ENCODE data around the gene DDX1. TPM values are rescaled to one million over a fixed set of nuclear protein-coding genes. Genes with fewer than 3 reads are reported as not detected.

Gene DDX1
- total RNA-seq, 3 donors from 2014 or later = 70.7 to 96.7 (median 72.4) TPM

- Histone ChIP-seq H3K9me3 (no peaks in the 10 kb centered on the region), H3K4me1 (ENCODE audit: low read depth) (peaks cover 12% of the 10 kb centered on the region), H3K4me3 (peak overlapping the region; percentile 52), H3K36me3 (ENCODE audit: low read depth) (no peaks in the 10 kb centered on the region)
- ATAC-seq (peak; percentile 56), DNase-seq (peak in 2 of 3 donors; percentile 20 to 35)
- intact Hi-C loops (cut with DNase I, micrococcal nuclease) = no loop called here
- no peak for TF ChIP-seq CTCF (IDR thresholded peaks at IDR 0.05)
These were observed 31.3 kb upstream of the DDX1 start for GRCh38 chr2:15560140-15560987.

- Histone ChIP-seq H3K9me3 (no peaks in the 10 kb centered on the region), H3K4me1 (ENCODE audit: low read depth) (peaks cover 12% of the 10 kb centered on the region), H3K36me3 (ENCODE audit: low read depth) (no peaks in the 10 kb centered on the region), H3K4me3 (peak within 1 kb of the TSS; percentile 52)
- peak; percentile 98 for ATAC-seq
- DNase-seq = peak; percentile 85 to 96 (median 91)
- no peak for TF ChIP-seq CTCF (IDR thresholded peaks at IDR 0.05)
- intact Hi-C loops (cut with DNase I, micrococcal nuclease) = no loop called here
These were observed 30.6 kb upstream of the DDX1 start, which contains the start of gene NBAS for GRCh38 chr2:15560988-15561573. TSS of gene NBAS (minus strand) at chr2:15561334. CDS start at chr2:15561304, 30 bp downstream.

- intact Hi-C loops (cut with DNase I, micrococcal nuclease) = no loop called here
- DNase-seq (peak in 1 of 3 donors; percentile 42), ATAC-seq (peak; percentile 68)
These were observed 29.9 kb upstream of the DDX1 start for GRCh38 chr2:15561574-15562344.

GRCh38 chr2:15562354-15563031 is 29.2 kb upstream of the DDX1 start:
- TF ChIP-seq CTCF (IDR thresholded peaks at IDR 0.05) = no peak
- ATAC-seq (no peak), DNase-seq (no peak)
- no peak overlapping the region for H3K4me3 ChIP-seq
- no peaks in the 10 kb centered on the region for H3K36me3 ChIP-seq (ENCODE audit: low read depth)
- H3K9me3 ChIP-seq = no peaks in the 10 kb centered on the region
- peaks cover 12% of the 10 kb centered on the region for H3K4me1 ChIP-seq (ENCODE audit: low read depth)
- intact Hi-C loops (cut with DNase I, micrococcal nuclease) = no loop called here

More at GRCh38 chr2:15561574-15562344, 29.9 kb upstream of the DDX1 start:
- Histone ChIP-seq H3K36me3 (ENCODE audit: low read depth) (no peaks in the 10 kb centered on the region), H3K4me1 (ENCODE audit: low read depth) (peaks cover 12% of the 10 kb centered on the region), H3K9me3 (no peaks in the 10 kb centered on the region), H3K4me3 (peak overlapping the region; percentile 52)
- TF ChIP-seq CTCF (IDR thresholded peaks at IDR 0.05) = no peak

Data from mucosa of descending colon (tissue), 3 donors.